HG03139 (cell line): ENCODE data around the gene FRS3.

Experiments used
- ATAC-seq: cut with Tn5 transposase; IDR thresholded peaks from one replicate; pipeline ENCODE4 v1.9.1; 2021; ENCODE audit not compliant: unreplicated experiment

Gene FRS3

DNA sequence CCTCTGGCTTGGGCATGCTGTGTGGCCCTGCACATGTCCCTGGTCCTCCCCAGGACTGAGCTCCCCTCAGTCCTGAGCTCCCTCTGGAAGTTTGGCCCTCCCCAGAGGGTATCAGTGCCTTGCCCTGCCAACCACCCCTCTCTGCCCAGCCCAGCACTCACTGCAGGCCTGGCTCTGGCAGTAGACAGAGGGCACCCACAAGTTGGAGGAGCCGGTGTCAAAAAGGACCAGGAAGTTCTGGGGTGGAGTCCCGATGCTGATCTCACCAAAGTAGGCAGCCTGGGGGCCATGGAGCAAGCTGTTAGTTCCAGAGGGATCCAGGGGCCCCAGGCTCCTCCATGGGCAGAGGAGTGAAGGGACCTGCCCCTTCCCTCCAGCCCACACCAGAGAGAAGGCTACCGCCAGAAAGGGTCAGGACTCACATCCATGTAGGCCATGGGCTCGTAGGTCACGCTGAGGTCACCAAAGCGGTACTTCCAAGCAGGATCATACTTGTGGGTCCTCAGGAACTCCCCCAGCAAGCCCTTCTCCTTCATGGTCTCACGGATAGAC is 35.4 kb downstream of the FRS3 start:
- no peak for ATAC-seq

DNA sequence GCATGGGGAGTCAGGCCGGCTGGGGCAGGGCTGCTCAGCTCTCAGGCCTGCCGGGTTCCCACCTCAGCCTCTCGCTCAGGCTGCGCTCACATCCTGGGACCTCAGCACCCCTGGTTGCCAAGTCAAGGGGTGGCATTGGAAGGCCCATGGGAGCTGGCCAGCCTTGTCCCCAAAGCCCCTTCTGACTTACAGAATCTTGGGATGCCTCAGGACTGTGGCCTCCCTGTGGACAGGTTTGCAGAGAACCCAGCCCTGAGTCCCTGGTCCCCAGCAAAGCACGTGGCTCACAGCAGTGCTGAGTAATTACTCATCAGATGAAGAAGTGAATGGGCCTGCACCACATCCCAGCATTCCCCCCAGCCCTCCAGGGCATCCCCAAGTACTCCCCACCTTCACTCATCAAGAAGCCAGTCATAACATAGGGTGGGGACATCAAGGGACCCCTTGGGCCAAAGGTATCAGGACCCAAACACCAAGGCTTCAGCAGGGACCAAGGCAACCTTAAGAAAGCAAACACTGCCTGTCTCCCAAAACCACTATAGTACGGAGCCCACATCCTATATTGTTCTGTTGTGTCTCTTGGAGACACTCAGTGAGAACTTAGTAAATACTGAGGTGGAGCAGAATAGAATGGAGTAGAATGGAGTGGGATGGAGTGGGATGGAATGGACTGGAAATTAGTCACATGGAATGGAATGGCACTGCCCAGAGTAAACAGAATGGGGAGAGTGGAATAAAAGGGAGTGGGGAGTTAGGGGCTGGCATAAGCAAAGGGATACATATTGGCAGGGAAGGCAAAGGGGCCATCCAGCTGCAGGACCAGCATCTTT is 36.1 kb downstream of the FRS3 start:
- no peak for ATAC-seq

DNA sequence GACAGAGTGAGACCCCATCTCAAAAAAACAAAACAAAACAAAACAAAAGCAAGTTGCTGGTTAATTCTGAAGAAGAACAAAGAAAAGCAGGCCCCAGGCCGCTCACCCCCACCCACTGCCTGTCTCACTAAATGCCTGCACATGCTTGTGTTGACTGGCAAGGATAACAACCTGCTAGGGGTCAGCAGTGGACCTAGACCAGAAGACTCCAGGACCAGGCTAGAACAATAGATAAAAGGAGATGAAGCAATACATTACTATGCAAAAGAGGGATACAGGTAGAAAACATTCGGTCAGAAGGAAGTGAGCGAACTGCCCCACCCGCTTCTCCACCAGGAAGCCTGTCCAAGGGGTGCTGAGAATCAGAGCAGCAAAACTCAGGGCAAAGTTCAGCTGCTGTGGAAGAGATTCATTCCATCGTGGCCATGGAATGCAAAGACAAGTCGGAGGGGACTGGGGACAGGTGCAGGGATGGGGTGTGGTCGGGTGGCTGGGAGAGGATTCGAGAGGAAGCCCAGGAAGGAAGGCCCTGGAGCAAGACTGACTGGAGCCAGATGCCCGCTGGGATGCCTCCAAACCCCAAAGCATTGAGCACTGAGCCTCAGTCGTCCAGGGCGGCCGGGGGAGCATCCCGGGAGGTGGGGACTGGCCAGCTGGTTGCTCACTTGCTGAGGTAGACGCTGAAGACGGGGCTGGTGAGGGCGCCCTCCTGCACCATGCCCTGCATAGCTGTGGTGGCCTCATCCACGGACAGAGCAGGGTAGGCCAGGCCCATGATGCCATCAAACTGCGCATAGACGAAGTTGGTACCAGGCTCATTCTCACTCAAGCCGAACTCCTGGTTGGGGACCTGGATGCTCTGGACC is 37.8 kb downstream of the FRS3 start:
- no peak for ATAC-seq

DNA sequence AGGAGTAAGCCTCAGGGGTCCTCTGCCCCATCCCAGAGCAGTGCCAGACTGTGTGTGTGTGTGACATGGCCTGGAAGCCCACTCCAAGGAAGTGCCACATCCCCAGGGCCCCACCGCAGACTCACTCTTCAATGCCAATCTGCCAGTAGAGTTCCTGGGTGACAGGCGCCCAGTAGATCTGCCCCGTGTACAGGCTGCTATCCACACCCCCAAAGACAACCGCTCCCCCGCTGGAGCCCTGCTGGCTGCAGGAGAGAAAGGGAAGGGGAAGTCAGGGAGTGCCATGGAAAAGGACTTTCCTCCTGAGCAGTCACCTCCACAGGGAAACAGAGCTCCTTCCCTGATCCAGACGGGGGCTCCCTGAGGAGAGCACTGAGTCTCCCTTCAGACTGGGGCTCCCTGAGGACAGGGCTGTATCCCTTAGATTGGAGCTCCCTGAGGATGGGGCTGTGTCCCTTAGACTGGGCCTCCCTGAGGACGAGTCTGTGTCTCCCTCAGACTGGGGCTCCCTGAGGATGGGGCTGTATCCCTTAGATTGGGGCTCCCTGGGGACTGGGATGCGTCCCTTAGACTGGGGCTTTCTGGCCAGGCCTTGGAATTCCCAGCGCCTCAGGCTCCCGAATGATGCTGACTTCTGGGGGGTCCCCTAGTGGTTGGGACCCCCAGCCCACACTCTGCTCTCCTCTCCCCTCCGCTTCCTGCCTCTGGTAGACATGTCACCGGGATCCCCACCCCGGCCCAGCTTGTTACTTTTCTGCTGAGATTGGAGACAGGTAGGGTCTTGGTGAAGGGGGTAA is 39.1 kb downstream of the FRS3 start:
- no peak for ATAC-seq

DNA sequence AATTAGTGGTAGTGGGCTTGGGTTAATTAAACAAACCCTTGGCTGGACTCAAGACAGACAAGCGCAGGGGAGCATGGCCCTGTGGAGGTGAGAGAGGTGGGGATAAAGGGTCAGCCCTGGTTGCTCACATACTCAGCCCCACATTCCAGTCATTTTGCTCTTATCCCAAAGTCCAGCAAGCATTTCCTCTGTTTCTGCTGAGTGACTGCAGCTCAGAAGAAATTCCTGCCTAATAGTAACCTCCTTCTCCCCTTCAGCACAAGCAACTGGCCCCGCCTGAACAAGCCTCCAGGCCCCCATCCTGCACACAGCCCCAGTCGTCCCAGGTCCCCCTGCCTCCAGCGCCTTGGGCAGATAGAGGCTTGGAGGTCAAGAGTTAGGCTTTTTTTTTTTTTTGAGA is 40.7 kb downstream of the FRS3 start:
- ATAC-seq: no peak

DNA sequence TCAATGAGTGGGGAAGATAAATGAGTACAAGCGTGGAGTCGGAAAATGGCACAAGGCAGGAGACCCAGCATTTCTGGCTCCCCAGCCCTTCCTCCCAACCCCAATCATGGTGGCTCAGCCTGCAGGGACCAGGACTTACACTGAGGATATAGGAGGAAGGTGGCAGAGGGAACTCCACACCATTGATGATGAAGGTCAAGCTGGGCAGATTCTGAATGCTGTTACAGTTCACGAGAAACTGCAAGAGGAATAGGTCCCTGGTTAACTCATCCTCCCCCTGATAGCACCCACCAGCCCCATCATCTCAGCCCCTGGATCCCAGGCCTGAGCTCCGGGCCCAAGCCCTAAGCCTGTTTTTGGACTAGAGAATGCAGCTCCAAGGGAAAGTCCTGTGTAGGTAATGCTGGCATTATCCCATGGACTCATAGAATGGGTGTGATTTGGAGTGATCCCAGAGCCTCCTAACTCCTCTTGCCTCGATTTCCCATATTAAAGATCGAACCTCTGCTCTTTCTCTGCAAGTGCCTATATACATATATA is 42.0 kb downstream of the FRS3 start:
- no peak for ATAC-seq

DNA sequence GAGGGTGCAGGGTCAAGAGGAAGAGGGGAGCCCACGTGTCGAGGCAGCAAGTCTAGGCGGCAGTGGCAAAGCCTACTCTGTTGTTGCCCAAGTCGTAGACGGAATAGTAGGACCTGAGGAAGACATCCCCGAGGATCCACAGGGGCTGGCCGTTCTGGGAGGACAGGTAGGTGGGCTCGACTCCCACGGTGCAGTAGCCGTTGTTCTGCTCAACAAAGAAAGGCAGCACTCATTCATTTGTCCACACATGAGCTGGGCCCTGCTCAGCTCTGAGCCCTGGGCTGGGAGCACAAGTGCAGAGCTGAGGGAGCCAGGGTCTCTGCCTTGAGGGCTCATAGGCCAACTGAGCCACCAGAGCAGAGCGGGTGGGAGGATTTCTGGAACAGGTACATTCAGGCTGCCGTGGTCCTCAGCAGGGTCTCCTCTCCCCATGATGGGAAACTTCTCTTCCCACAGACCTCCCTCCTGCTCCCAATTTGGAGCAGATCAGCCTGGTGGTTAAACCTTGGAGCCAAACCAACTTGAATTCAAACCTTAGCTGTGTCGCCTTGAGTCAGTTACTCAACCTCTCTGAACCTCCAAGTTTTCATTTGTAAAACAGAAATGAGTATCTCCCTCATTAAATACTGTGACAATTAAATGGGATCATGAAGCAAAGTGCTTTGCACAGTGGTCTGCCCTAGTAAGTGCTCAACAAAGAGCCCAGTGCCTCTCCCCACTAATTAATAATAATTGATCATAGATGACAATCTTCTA is 42.7 kb downstream of the FRS3 start:
- no peak for ATAC-seq

DNA sequence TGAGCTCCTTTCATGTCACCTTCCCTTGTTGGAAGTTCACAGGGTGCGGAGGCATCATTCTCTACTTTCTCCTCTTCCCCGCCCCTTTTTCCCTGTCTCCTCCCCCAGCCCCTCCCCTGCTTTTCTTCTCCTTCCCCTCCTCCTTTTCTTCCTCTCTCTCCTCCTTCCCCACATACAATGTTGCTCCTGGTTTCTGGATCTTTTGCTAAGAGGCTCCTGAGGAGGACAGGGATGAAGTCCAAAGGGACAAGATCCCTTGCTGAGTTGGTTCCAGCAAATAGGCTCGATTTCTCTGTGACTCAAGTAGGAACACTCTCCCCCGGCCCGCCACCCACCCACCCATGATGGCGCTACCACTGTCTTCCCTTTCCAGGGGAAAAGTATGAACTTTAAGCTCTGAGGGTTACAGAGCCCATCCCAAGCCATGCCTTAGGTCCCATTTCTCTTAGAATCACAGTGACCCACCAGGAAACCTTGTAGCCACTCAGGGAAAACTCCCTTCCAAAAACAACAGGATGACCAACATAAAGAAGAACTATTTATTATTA is 43.4 kb downstream of the FRS3 start:
- ATAC-seq: no peak

DNA sequence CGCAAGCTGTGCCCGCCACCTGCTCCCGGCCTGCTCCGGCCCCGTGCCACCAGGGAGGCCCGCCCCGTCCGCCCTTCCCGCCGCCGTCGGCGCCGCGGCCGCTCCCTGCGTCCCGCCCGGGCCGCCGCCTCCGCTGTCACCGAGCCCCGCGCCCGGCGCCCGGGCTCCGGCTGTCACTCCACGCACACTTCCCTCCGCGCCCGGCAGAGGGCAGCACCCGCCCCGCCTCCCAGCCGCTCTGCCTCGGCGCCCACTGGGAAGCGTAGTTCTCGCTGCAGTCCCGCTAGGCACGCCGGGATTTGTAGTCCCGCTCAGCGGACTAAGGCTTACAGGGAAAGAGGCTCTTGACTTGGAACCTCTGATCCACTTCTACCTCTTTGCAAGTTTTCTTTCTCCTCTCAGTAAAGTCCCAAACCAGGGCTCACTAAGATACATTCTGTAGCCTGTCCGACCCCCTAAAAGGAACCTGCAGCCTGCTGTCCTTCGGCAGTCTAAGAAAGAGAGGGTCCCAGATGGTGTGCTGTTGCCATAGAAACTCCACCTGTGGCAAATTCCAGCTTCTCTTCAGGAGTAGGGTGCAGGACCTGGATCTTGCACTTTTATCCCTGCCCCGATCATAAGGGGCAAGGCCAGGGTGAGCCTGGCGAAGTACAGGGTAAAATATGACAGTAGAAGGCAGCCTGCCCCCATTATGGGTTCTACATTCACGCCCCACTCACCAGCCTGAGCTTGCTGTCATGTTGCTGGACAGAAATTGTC is 44.1 kb downstream of the FRS3 start, which contains the start of gene TFEB:
TSS of gene TFEB (minus strand) at position 182 of the 759 bp plus-strand sequence. CDS start 44,395 bp downstream, outside the sequence.
- ATAC-seq: peak; percentile 45

DNA sequence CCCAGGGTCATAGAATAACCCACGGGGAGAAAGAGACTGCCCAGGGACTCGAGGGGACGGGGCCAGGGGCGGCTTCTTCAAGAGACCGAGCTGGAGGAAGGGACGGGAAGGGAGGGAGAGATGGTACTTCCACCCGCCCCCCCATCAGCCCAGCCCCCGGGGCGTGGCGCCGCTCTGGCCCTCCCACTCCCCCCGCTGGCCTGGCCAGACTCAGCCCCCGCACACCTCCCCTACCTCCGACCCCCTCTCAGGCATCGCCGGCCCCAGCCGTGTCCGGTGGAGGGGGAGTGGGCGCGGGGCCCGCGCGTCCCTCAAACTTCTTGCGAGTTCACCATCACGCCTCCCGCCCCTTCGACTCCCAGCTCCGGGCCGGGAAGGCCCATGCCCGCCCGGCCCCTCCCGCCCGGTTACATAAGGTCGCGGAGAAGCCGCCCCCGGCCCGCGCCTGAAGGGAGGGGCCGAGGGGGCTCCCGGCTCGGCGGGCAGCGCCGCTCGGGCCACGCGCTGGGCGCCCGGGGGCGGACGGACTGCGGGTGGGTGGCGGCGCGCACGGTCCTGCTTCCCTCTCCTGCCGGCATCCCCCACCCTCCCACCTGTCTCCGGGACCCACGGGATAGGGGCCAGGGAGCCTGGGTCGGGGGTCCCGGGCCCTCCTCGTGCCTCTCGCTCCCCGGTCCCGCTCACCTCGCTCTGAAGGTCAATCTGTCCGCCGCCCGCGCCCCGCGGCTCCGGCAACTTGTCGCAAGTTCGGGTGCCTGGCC is 44.9 kb downstream of the FRS3 start:
- peak; percentile 17 for ATAC-seq

DNA sequence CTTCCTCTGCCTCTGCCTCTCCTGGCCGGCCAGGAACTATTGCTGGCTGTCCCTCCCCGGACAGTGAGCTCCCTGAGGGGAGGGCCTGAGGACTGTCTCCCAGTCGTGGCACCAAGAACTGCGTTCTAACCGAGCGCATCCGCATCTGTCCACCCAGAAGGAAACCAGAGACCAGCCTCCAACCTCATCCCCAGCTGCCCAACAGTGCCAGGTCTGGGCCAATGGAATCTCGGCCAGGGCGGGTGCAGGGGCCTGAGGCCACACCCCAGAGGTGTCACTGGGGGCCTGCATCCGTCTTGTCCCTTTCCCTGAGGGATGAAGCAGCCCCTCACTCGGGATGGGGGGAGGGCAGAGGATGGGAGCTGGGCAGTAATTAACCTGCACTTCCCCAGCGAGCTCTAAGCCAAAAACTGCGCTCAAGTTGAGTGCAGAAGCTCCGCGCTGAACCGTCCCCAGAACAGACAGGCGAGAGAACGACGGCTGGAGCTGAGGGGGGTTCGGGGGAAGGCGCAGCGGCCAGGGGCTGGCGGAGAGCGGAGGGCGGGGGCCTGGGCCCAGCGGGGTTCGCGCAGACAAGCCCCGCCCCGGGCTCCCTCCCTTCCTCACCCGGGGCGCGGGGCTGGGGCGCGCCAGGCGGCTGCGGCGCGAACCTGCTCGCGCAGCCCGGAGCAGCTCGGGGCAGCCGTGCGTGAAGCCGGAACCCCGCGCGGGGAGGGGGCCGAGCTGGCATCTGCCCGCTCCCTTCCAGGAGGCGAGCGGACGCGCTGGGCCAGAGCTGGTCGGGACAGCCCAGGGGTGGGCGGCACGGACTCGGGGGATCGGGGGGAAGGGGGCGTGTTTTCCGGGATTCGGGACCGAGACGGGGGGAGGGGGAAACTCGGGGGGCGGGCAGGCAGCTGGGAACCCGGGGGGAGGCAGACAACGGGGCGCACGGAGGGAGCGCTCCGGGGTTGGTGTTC is 45.7 kb downstream of the FRS3 start:
- ATAC-seq: peak; percentile 43

DNA sequence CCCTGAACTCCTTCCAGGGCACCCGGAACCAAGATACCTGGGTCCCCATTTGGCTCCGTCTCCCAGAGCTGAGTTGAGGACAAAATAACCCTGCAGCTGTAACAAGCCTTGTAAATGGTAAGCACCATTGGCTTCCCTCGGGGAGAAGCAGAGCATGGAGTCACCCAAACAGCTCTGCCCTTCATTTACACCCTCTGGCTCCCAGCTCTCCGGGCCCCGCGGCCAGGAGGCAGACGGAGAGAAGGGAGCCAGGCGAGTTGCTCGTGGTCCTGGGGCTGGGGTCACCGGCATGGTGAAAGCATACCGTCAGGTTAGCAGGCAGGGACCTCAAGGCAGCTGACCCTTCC is 46.4 kb downstream of the FRS3 start:
- no peak for ATAC-seq

DNA sequence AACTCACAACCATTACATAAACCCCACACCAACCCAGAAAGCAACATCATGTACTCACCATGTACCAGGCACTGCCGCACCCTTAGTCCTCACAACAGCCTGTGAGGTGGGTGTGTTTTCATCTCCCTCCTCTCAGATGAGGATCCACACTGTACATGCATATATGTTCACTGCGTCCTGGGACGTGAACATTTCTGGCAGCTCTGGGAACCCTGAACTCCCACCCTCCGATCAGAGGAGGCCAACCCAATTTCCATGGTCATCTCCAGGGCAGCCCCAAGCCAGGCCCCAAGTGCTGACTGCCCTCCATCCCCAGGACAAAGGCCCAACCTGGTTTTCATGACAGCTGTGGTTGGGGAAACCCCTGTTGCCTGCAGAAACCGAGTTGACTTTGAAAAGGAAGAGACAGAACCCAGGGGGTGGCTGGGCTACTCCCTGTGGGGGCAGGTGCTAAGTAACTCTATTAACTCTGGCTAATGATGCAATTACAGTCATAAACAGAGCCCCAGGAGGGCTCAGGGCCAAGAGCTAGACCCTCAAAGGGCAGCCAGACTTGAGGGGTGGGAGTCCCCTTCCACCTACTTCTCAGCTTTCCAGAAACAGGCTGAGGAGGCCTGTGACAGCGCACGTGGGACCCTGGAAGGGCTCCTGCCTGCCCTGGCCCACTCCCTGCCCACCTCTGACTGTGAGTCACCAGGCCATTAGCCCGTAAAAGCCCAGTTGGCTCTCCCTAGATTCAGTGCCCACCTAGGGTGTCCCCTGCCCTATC is 46.9 kb downstream of the FRS3 start:
- ATAC-seq: peak; percentile 26

DNA sequence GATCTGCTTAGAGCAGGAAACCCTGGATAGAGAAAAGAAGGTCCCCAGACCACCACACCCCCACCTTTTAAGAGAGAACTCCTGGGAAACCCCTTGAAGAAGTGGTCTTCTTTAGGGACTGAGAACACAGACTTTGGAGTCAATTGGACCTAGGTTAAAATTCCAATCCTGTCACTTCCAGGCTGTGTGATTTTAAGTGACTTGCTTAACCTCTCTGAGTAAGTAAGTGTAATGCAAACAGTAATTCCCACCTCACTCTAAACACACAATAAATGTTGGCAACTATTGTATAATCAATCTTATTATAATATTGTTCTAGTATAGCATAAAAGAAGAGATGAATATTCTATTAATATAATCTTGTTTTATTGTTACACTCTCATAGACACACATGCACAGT is 47.6 kb downstream of the FRS3 start:
- ATAC-seq: no peak

DNA sequence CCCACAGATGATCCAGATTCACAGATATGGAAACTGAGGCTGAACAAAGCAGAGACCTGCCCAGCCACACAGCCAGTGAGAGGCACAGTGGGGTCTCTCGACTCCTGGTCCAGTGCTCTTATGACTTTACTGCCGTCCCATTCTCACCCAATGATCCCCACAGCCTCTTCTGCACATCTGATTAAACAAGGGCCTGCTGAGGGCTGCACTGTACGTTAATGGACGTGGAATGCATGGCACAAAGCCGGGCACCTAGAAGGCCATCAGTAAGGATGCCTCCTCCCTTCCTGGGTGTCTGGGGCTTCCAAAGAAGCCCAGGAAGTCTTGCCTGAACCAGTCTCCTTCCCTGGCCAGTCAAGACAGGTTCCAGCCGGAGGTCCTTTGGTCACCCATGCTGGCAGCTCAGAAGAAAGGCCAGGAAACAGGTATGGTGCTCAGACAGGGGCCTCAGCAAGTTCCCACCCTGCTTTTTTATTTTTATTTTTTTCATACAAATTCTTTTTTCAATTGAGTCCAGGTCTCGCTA is 48.1 kb downstream of the FRS3 start:
- no peak for ATAC-seq
